H9 (cell line): ENCODE results near the gene NLRP12. TPM values are rescaled to one million over a fixed set of nuclear protein-coding genes. Genes with fewer than 3 reads are reported as not detected.

Experiments used
- DNase-seq: peaks from one replicate; pipeline ENCODE4 v3.0.0-alpha.2; 2017
- H2AFZ ChIP-seq: one replicate; pipeline ENCODE4 v1.6.1; 2013; ENCODE audit warnings: mild to moderate bottlenecking, low read length, control low read depth, moderate library complexity
- H2AK5ac ChIP-seq: 2 replicates; pipeline ENCODE4 v1.6.1; 2013; ENCODE audit warnings: low read length, control low read depth, mixed read lengths; ENCODE audit not compliant: insufficient read length
- H2BK120ac ChIP-seq: one replicate; pipeline ENCODE4 v1.6.1; 2013; ENCODE audit warnings: low read depth, mild to moderate bottlenecking, low read length, control low read depth, inconsistent platforms; ENCODE audit not compliant: poor library complexity, severe bottlenecking
- H2BK12ac ChIP-seq: 2 replicates; pipeline ENCODE4 v1.6.1; 2013; ENCODE audit warnings: low read length, control low read depth, mixed read lengths, low read depth; ENCODE audit not compliant: insufficient read length
- H2BK15ac ChIP-seq: 2 replicates; pipeline ENCODE4 v1.6.1; 2013; ENCODE audit warnings: low read depth, low read length, control low read depth
- H2BK20ac ChIP-seq: one replicate; pipeline ENCODE4 v1.6.1; 2013; ENCODE audit warnings: low read depth, mild to moderate bottlenecking, low read length, control low read depth, inconsistent platforms; ENCODE audit not compliant: poor library complexity, severe bottlenecking
- H2BK5ac ChIP-seq: 2 replicates; pipeline ENCODE4 v1.6.1; 2013; ENCODE audit warnings: low read length, control low read depth, mixed read lengths; ENCODE audit not compliant: insufficient read length
- H3K14ac ChIP-seq: 2 replicates; pipeline ENCODE4 v1.6.1; 2013; ENCODE audit warnings: low read length, control low read depth; ENCODE audit not compliant: insufficient read depth
- H3K18ac ChIP-seq: 2 replicates; pipeline ENCODE4 v1.6.1; 2013; ENCODE audit warnings: low read depth, mild to moderate bottlenecking, mixed read lengths, low read length, control low read depth; ENCODE audit not compliant: insufficient read length
- H3K23ac ChIP-seq: 2 replicates; pipeline ENCODE4 v1.6.1; 2013; ENCODE audit warnings: low read length, control low read depth, mixed read lengths, low read depth; ENCODE audit not compliant: insufficient read length
- H3K23me2 ChIP-seq: 2 replicates; pipeline ENCODE4 v1.6.1; 2013; ENCODE audit warnings: low read depth, mild to moderate bottlenecking, mixed read lengths, low read length, control low read depth; ENCODE audit not compliant: insufficient read length, poor library complexity, severe bottlenecking
- H3K27ac ChIP-seq: 2 replicates; pipeline ENCODE4 v1.5.1; 2013; ENCODE audit warnings: low read length, control low read depth, mixed read lengths, low read depth; ENCODE audit not compliant: insufficient read length
- H3K27me3 ChIP-seq: 2 replicates; pipeline ENCODE4 v1.6.1; 2013; ENCODE audit warnings: low read length, control low read depth, inconsistent platforms; ENCODE audit not compliant: insufficient read depth
- H3K4ac ChIP-seq: 2 replicates; pipeline ENCODE4 v1.6.1; 2013; ENCODE audit warnings: low read depth, mild to moderate bottlenecking, control low read depth, inconsistent platforms, low read length, moderate library complexity
- H3K4me1 ChIP-seq: 2 replicates; pipeline ENCODE4 v1.6.1; 2013; ENCODE audit warnings: low read length, control low read depth, inconsistent platforms; ENCODE audit not compliant: insufficient read depth
- H3K4me2 ChIP-seq: 2 replicates; pipeline ENCODE4 v1.6.1; 2013; ENCODE audit warnings: low read length, control low read depth, mixed read lengths; ENCODE audit not compliant: insufficient read length, insufficient read depth
- H3K56ac ChIP-seq: 2 replicates; pipeline ENCODE4 v1.6.1; 2013; ENCODE audit warnings: low read depth, mild to moderate bottlenecking, mixed read lengths, low read length, control low read depth; ENCODE audit not compliant: insufficient read length
- H3K79me1 ChIP-seq: 2 replicates; pipeline ENCODE4 v1.6.1; 2013; ENCODE audit warnings: low read depth, mild to moderate bottlenecking, moderate library complexity, low read length, control low read depth, inconsistent platforms; ENCODE audit not compliant: insufficient read depth, poor library complexity, severe bottlenecking
- H3K79me2 ChIP-seq: 2 replicates; pipeline ENCODE4 v1.6.1; 2013; ENCODE audit warnings: low read length, control low read depth, inconsistent platforms; ENCODE audit not compliant: insufficient read depth
- H3K9ac ChIP-seq: 2 replicates; pipeline ENCODE4 v1.6.1; 2013; ENCODE audit warnings: low read length, control low read depth, mixed read lengths; ENCODE audit not compliant: insufficient read length; ENCODE audit errors: extremely low read depth
- H3K9me3 ChIP-seq: one replicate; pipeline ENCODE4 v1.6.1; 2013; ENCODE audit warnings: low read depth, low read length, inconsistent platforms; ENCODE audit not compliant: control insufficient read depth
- H3T11ph ChIP-seq: one replicate; pipeline ENCODE4 v1.6.1; 2013; ENCODE audit warnings: mild to moderate bottlenecking, low read length, control low read depth, inconsistent platforms
- H4K20me1 ChIP-seq: one replicate; pipeline ENCODE4 v1.6.1; 2013; ENCODE audit not compliant: control insufficient read depth, insufficient read length, insufficient read depth
- H4K5ac ChIP-seq: 2 replicates; pipeline ENCODE4 v1.6.1; 2013; ENCODE audit warnings: low read depth, mild to moderate bottlenecking, mixed read lengths, low read length, control low read depth; ENCODE audit not compliant: insufficient read length
- H4K8ac ChIP-seq: replicated peaks from 2 replicates; pipeline ENCODE4 v1.6.1; 2013; ENCODE audit warnings: low read length, control low read depth, mixed read lengths, low read depth; ENCODE audit not compliant: insufficient read length
- H4K91ac ChIP-seq: 2 replicates; pipeline ENCODE4 v1.6.1; 2013; ENCODE audit warnings: low read depth, mild to moderate bottlenecking, moderate library complexity, mixed read lengths, low read length, control low read depth; ENCODE audit not compliant: insufficient read length
- H3K27ac Mint-ChIP-seq, 3 experiments: 2 replicates in 2 of 3; 3 replicates in 1 of 3; pipeline ENCODE4 v1.8.0; 2020 to 2021; ENCODE audit warnings: mixed read lengths in 3 of 3, mild to moderate bottlenecking in 1 of 3, moderate library complexity in 1 of 3
- H3K27me3 Mint-ChIP-seq: 2 replicates; pipeline ENCODE4 v1.8.0; 2021; ENCODE audit warnings: low read depth, mild to moderate bottlenecking, moderate library complexity, mixed read lengths
- H3K36me3 Mint-ChIP-seq, 3 experiments: 2 replicates in 2 of 3; 3 replicates in 1 of 3; pipeline ENCODE4 v1.8.0; 2020 to 2021; ENCODE audit warnings: low read depth in 3 of 3, mixed read lengths in 3 of 3; ENCODE audit not compliant: insufficient read depth in 1 of 3
- H3K4me1 Mint-ChIP-seq, 2 experiments: 2 replicates each; pipeline ENCODE4 v1.8.0; 2020; ENCODE audit warnings: mixed read lengths in 2 of 2
- H3K4me3 Mint-ChIP-seq, 2 experiments: 2 replicates in 1 of 2; 3 replicates in 1 of 2; pipeline ENCODE4 v1.8.0; 2020 to 2021; ENCODE audit warnings: mild to moderate bottlenecking in 2 of 2, mixed read lengths in 2 of 2, moderate library complexity in 1 of 2
- H3K9me3 Mint-ChIP-seq, 2 experiments: 2 replicates in 1 of 2; 3 replicates in 1 of 2; pipeline ENCODE4 v1.8.0; 2020; ENCODE audit warnings: mild to moderate bottlenecking in 2 of 2, mixed read lengths in 2 of 2, moderate library complexity in 1 of 2
- CTCF ChIP-seq: fragments of 200-600 bp; sonication (generic); conservative IDR thresholded peaks from 3 replicates; pipeline ENCODE4 v1.8.0; 2021; ENCODE audit warnings: antibody characterized with exemption, mild to moderate bottlenecking
- WGBS: extraction: QIAGEN DNeasy Blood & Tissue Kit; methylation state at CpG from one replicate; pipeline ENCODE4 v1.1.7; 2013; ENCODE audit warnings: missing lambda C conversion rate, low lambda C conversion rate, mixed read lengths; ENCODE audit not compliant: insufficient read length; ENCODE audit errors: extremely low coverage; 5-methylcytosine and 5-hydroxymethylcytosine counted together
- total RNA-seq: library from RNA; stranded (reverse); gene quantifications from 2 replicates; pipeline ENCODE4 v1.2.1, GENCODE V29; 2021

NLRP12 gene
- total RNA-seq, 1 experiment from 2014 or later = 4.0 TPM

GRCh38 chr19:53809518-53810186, 14.5 kb downstream of the NLRP12 start:
- Histone ChIP-seq H3K4ac (no peak overlapping the region), H3K79me2 (no peaks in the 10 kb centered on the region), H3T11ph (no peak overlapping the region), H2BK5ac (no peak overlapping the region), H2BK15ac (no peak overlapping the region), H2AFZ (no peak overlapping the region), H3K14ac (no peak overlapping the region), H3K27me3 (no peaks in the 10 kb centered on the region), H3K9me3 (no peaks in the 10 kb centered on the region), H3K4me1 (no peaks in the 10 kb centered on the region), H3K23ac (no peak overlapping the region), H2BK120ac (no peak overlapping the region), H3K27ac (no peak overlapping the region), H3K9ac (no peak overlapping the region), H4K91ac (no peak overlapping the region), H2BK20ac (no peak overlapping the region), H3K4me2 (no peak overlapping the region), H3K79me1 (no peaks in the 10 kb centered on the region), H4K5ac (no peak overlapping the region), H3K56ac (no peak overlapping the region), H2BK12ac (no peak overlapping the region), H2AK5ac (no peak overlapping the region), H3K18ac (no peak overlapping the region), H4K20me1 (no peaks in the 10 kb centered on the region), H4K8ac (no peak overlapping the region), H3K23me2 (no peaks in the 10 kb centered on the region)
- Mint-ChIP-seq H3K4me1 (peaks cover 0 to 2% of the 10 kb centered on the region in 2 experiments; a peak in 2 of 4 replicates), H3K36me3 (peaks cover 0 to 45% (median 7%) of the 10 kb centered on the region in 3 experiments; a peak in 5 of 7 replicates), H3K27ac (no peak overlapping the region), H3K27me3 (peaks cover 1% of the 10 kb centered on the region; the same call in 1 of the 2 replicates), H3K9me3 (no peaks in the 10 kb centered on the region; a peak in 1 of 5 replicates), H3K4me3 (no peak overlapping the region)
- TF ChIP-seq CTCF = peak; percentile 81
- WGBS = no CpG with 5 or more reads among the region's 28 CpGs
- peak; percentile 83 for DNase-seq
